GM18520 (cell line): ENCODE measurements around the gene CHMP1A.
"Not testable (repeated sequence)": the region's sequence is repeated elsewhere in the genome, so short reads cannot be mapped to it uniquely, and the experiment has no call there.

Experiments used
- ATAC-seq: cut with Tn5 transposase; IDR thresholded peaks from one replicate; pipeline ENCODE4 v1.9.1; 2021; ENCODE audit not compliant: unreplicated experiment

CHMP1A gene

DNA sequence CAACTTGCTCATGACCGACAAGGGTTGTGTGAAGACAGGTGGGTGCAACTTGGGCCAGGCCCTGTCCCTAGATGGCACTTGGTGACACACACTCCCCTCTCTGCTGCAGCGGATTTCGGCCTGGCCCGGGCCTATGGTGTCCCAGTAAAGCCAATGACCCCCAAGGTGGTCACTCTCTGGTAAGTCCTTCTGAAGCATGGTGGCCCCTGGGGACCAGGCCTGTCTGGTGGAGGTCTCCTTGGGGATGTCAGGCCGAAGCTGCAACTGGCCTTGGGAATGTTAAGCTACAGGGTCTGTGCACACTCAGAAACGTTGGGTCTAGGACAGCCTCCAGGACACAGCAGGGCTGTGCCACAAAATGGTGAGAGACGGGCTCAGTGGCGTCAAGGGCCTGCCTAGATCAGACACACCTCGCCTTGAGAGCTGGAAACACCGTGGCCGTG, 35.8 kb upstream of the CHMP1A start:
- no peak for ATAC-seq

- no peak for ATAC-seq
Measured at GRCh38 chr16:89691986-89692569, 34.6 kb upstream of the CHMP1A start.

DNA sequence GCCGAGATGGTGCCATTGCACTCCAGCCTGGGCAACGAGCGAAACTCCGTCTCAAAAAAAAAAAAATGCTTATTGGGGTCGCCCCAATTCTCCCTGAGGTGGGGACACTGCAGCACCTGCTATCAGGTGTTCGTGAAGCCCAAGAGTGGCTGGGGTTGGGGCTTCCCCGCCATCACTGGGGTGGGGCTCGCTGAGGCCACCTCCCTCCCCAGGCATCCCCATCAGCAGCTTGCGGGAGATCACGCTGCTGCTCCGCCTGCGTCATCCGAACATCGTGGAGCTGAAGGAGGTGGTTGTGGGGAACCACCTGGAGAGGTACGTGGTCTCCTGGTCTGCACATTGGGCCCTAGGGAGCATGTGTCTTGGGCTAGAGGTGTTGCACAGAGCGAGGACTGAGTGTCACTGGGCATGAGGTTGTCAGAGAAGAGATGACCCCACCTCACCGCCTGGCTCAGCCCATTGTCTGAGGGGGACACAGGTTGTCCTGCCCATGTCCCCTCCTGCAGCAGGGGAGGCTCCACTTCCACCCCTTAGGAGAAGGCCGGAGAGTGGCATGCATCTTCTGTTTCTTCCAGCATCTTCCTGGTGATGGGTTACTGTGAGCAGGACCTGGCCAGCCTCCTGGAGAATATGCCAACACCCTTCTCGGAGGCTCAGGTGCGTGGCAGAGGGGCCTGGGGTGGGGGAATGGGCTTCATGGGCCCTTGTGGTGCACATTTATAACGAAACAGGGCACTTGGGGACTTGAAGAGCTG, 33.9 kb upstream of the CHMP1A start:
- no peak for ATAC-seq

GRCh38 chr16:89690392-89690901, 32.9 kb upstream of the CHMP1A start:
- no peak for ATAC-seq

GRCh38 chr16:89689621-89690020, 32.1 kb upstream of the CHMP1A start:
- ATAC-seq: not testable (repeated sequence)

DNA sequence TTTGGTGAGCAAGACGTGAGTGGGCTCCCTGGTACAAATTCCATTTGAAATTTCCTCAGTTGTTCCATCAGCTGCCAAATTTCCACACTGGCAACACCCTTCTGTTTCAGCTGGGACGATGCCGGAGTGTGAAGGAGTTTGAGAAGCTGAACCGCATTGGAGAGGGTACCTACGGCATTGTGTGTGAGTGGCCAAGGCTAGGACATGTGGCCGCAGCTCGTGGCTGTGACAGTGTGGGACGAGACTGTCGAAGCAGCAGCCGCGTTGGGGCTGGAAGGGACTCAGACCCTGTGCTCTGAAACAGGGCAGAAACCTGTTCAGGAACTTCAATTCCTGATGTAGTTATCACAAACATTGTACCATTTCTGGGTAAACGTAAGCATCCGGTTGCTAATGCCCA, 31.6 kb upstream of the CHMP1A start:
- no peak for ATAC-seq

- no peak for ATAC-seq
Measured at GRCh38 chr16:89688395-89688794, 30.9 kb upstream of the CHMP1A start.

DNA sequence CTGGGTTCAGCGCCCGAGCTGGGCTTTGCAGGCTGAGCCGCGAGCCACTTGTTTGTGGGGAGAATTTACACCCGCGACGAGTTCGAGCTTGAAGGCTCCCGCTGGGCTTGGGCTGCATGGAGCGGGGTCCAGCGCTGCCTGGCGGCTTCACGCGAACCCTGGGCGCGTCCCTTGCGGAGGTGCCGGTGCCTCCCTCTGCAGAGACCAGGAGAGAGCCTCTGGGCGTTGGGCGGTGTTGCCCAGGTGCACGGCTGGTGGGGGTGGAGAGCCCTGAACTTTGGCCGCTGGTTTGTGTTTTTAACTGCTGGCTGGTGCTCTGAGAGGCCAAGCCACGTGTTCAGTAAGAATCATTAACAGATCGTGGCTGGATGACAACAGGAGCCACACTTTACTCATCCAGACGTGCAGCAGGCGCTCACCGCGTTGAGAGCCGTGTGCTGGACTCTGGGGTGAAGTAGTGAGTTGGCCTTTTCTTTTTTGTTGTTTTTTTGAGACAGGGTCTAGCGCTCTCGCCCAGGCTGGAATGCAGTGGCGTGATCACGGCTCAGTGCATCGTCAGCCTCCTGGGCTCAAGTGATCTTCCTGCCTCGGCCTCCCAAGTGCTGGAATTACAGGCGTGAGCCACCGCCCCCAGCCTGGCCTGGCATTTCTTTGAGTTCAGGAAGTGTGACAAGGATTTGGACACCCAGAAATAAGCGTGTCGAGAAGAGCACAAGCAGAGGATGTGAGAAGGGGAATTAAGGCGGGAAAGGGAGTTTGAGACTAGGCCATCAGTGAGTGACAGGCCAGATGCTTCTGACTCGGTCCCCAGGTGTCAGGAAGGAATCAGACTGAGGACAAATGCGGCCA, 29.8 kb upstream of the CHMP1A start:
- ATAC-seq: peak; percentile 14

GRCh38 chr16:89686520-89687091, 29.1 kb upstream of the CHMP1A start, which contains the start of gene CDK10:
Gene CDK10 (plus strand): TSS chr16:89686689. CDS start chr16:89686711, 22 bp downstream.
- ATAC-seq: peak; percentile 80

GRCh38 chr16:89685916-89686315, 28.4 kb upstream of the CHMP1A start:
- ATAC-seq: no peak

- no peak for ATAC-seq
Measured at GRCh38 chr16:89678258-89678657, 20.8 kb upstream of the CHMP1A start.

- no peak for ATAC-seq
Measured at GRCh38 chr16:89672177-89672941, 14.9 kb upstream of the CHMP1A start.

- not testable (repeated sequence) for ATAC-seq
Measured at GRCh38 chr16:89671565-89671964, 14.1 kb upstream of the CHMP1A start.

DNA sequence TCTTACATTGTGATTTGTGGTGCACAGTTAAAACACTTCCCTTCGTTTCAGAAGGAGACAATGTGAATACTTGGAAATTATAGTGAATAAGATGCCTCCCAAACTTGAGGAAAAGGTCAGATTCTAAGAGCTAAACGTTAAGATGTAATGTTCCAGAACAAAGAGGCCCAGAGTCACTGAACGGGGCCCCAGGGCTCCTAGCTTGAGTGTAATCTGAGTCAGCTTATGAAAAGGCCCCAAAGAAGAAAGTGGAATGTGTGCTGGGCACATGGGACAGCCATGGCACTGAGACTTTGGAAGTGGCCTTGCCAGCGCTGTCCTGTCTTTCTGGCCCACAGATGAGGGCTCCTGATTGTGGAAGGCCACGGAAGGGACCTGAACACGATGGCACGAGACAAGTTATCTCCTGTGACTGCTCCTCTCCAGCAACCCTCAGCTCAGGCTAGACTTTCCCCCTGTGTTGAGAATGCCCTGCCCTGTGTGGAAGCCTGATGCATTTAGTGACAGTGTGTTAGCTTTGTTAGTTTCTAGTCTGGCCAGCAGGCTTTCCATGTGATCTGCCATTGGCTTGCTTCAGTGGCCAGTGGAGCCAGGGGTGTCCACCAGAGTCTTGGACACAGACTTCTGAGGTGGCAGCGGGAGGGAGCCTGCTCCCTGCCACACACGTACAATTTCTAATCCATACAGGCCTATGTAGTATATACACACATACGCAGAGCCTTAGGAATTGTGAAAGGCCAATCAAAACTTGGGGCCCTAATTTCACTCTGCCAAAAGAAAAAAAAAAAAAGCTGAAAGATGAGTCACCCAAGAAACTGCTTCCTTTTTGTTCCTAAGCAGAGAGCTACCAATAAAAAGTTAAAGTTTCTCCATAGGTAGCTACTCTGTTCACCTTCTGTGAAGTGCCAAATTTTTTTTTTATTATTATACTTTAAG, 13.3 kb upstream of the CHMP1A start:
- ATAC-seq: no peak

DNA sequence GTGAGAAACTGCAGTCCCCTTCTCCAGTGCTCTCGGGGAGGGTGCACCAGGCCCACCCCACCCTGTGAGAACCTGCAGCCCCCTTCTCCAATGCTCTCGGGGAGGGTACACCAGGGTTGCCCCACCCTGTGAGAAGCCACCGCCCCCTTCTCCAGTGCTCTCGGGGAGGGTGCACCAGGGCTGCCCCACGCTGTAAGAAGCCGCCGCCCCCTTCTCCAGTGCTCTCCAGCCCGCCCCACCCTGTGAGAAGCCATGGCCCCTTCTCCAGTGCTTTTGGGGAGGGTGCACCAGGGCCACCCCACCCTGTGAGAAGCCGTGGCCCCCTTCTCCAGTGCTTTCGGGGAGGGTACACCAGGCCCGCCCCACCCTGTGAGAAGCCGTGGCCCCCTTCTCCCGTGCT, 12.2 kb upstream of the CHMP1A start:
- ATAC-seq: no peak

GRCh38 chr16:89668790-89669158, 11.3 kb upstream of the CHMP1A start:
- no peak for ATAC-seq

GRCh38 chr16:89667633-89668032, 10.1 kb upstream of the CHMP1A start:
- ATAC-seq: no peak

- not testable (repeated sequence) for ATAC-seq
Measured at GRCh38 chr16:89667000-89667399, 9.5 kb upstream of the CHMP1A start.

- not testable (repeated sequence) for ATAC-seq
Measured at GRCh38 chr16:89664238-89664637, 6.7 kb upstream of the CHMP1A start.
